Globus pallidus (tissue), 1 donor: Measurements from ENCODE around the gene TOP3A.

ENCODE experiments used
- DNase-seq: peaks from one replicate; pipeline ENCODE4 v3.0.0-alpha.2; 2015; ENCODE audit warnings: low spot score

Gene TOP3A

GRCh38 chr17:18277076-18277475 lies 37.7 kb downstream of the TOP3A start:
- no peak for DNase-seq

GRCh38 chr17:18270046-18270931 lies 44.5 kb downstream of the TOP3A start:
- DNase-seq: no peak

GRCh38 chr17:18267927-18268711 lies 46.7 kb downstream of the TOP3A start:
- DNase-seq: no peak

- DNase-seq: no peak
Measured at GRCh38 chr17:18267366-18267765, 47.4 kb downstream of the TOP3A start.

- DNase-seq: no peak
Measured at GRCh38 chr17:18263885-18264682, 50.7 kb downstream of the TOP3A start.

GRCh38 chr17:18262641-18263040 lies 52.2 kb downstream of the TOP3A start:
- no peak for DNase-seq

GRCh38 chr17:18262111-18262510 lies 52.7 kb downstream of the TOP3A start:
- DNase-seq: no peak

GRCh38 chr17:18261659-18262058 lies 53.1 kb downstream of the TOP3A start:
- no peak for DNase-seq

GRCh38 chr17:18261146-18261515 lies 53.7 kb downstream of the TOP3A start:
- DNase-seq: no peak

GRCh38 chr17:18260332-18261145 lies 54.3 kb downstream of the TOP3A start, which contains the start of gene MIEF2:
TSS of gene MIEF2 (plus strand) at chr17:18260662. CDS start at chr17:18262721, 2,059 bp downstream.
- peak; percentile 94 for DNase-seq

- no peak for DNase-seq
Measured at GRCh38 chr17:18259621-18260331, 55.0 kb downstream of the TOP3A start.

- peak; percentile 77 for DNase-seq
Measured at GRCh38 chr17:18258356-18259038, 56.3 kb downstream of the TOP3A start, which contains the start of gene FLII. TSS of gene FLII (minus strand) at chr17:18258738. CDS start at chr17:18258690, 48 bp downstream.

GRCh38 chr17:18257982-18258355 lies 56.8 kb downstream of the TOP3A start:
- DNase-seq: peak; percentile 73

GRCh38 chr17:18257268-18257981 lies 57.4 kb downstream of the TOP3A start:
- no peak for DNase-seq

GRCh38 chr17:18256776-18257175 lies 58.0 kb downstream of the TOP3A start:
- no peak for DNase-seq

- no peak for DNase-seq
Measured at GRCh38 chr17:18256351-18256750, 58.4 kb downstream of the TOP3A start.

- DNase-seq: no peak
Measured at GRCh38 chr17:18254888-18255649, 59.7 kb downstream of the TOP3A start.
